ENCODE data around the gene ZBTB47. TPM values are rescaled to one million over a fixed set of nuclear protein-coding genes. Genes with fewer than 3 reads are reported as not detected.

ZBTB47 gene
- total RNA-seq, 1 donor from 2014 or later, result 20.0 TPM

- no peaks in the 10 kb centered on the region for H3K9me3 ChIP-seq
- H3K27me3 ChIP-seq (ENCODE audit: low read depth), result no peaks in the 10 kb centered on the region
- TF ChIP-seq, protein P1, sequence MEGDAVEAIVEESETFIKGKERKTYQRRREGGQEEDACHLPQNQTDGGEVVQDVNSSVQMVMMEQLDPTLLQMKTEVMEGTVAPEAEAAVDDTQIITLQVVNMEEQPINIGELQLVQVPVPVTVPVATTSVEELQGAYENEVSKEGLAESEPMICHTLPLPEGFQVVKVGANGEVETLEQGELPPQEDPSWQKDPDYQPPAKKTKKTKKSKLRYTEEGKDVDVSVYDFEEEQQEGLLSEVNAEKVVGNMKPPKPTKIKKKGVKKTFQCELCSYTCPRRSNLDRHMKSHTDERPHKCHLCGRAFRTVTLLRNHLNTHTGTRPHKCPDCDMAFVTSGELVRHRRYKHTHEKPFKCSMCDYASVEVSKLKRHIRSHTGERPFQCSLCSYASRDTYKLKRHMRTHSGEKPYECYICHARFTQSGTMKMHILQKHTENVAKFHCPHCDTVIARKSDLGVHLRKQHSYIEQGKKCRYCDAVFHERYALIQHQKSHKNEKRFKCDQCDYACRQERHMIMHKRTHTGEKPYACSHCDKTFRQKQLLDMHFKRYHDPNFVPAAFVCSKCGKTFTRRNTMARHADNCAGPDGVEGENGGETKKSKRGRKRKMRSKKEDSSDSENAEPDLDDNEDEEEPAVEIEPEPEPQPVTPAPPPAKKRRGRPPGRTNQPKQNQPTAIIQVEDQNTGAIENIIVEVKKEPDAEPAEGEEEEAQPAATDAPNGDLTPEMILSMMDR (IDR thresholded peaks at IDR 0.05), result no peak
- no peak for DNase-seq
- H3K4me3 ChIP-seq, result no peak overlapping the region
- no peak overlapping the region for H3K27ac ChIP-seq
- peaks cover 17% of the 10 kb centered on the region for H3K36me3 ChIP-seq
- ATAC-seq, result no peak
- intact Hi-C loops (cut with DNase I), result no loop called here
- peaks cover 10% of the 10 kb centered on the region for H3K4me1 ChIP-seq
These were observed 6.7 kb downstream of the ZBTB47 start for GRCh38 chr3:42660131-42660715.

GRCh38 chr3:42660898-42661297 is 7.4 kb downstream of the ZBTB47 start:
- Histone ChIP-seq H3K9me3 (no peaks in the 10 kb centered on the region), H3K27ac (no peak overlapping the region), H3K36me3 (peaks cover 17% of the 10 kb centered on the region), H3K4me3 (no peak overlapping the region), H3K27me3 (ENCODE audit: low read depth) (no peaks in the 10 kb centered on the region), H3K4me1 (peaks cover 4% of the 10 kb centered on the region)
- TF ChIP-seq, protein P1 (IDR thresholded peaks at IDR 0.05), result no peak
- intact Hi-C loops (cut with DNase I), result no loop called here
- ATAC-seq, result no peak
- DNase-seq, result no peak

- peaks cover 17% of the 10 kb centered on the region for H3K36me3 ChIP-seq
- intact Hi-C loops (cut with DNase I), result no loop called here
These were observed 8.1 kb downstream of the ZBTB47 start for GRCh38 chr3:42661593-42662022.

GRCh38 chr3:42662037-42662812 is 8.7 kb downstream of the ZBTB47 start:
- intact Hi-C loops (cut with DNase I), result no loop called here
- H3K36me3 ChIP-seq, result peaks cover 17% of the 10 kb centered on the region

More at GRCh38 chr3:42661593-42662022, 8.1 kb downstream of the ZBTB47 start:
- H3K9me3 ChIP-seq, result no peaks in the 10 kb centered on the region
- no peak overlapping the region for H3K4me3 ChIP-seq
- TF ChIP-seq, protein P1 (IDR thresholded peaks at IDR 0.05), result no peak
- H3K27me3 ChIP-seq (ENCODE audit: low read depth), result no peaks in the 10 kb centered on the region
- ATAC-seq (no peak), DNase-seq (no peak)
- H3K4me1 ChIP-seq, result no peaks in the 10 kb centered on the region
- H3K27ac ChIP-seq, result no peak overlapping the region

GRCh38 chr3:42662813-42663535 is 9.5 kb downstream of the ZBTB47 start:
- Histone ChIP-seq H3K9me3 (no peaks in the 10 kb centered on the region), H3K27ac (no peak overlapping the region), H3K36me3 (peaks cover 16% of the 10 kb centered on the region), H3K4me1 (no peaks in the 10 kb centered on the region), H3K27me3 (ENCODE audit: low read depth) (no peaks in the 10 kb centered on the region), H3K4me3 (no peak overlapping the region)
- DNase-seq (no peak), ATAC-seq (no peak)
- intact Hi-C loops (cut with DNase I), result no loop called here
- TF ChIP-seq, protein P1 (IDR thresholded peaks at IDR 0.05), result no peak

More at GRCh38 chr3:42662037-42662812, 8.7 kb downstream of the ZBTB47 start:
- Histone ChIP-seq H3K27ac (no peak overlapping the region), H3K9me3 (no peaks in the 10 kb centered on the region), H3K4me1 (no peaks in the 10 kb centered on the region), H3K4me3 (no peak overlapping the region), H3K27me3 (ENCODE audit: low read depth) (no peaks in the 10 kb centered on the region)
- ATAC-seq, result no peak
- TF ChIP-seq, protein P1 (IDR thresholded peaks at IDR 0.05), result no peak
- DNase-seq, result no peak
